ENCODE measurements around the gene IL1RL1.

The IL1RL1 gene

DNA sequence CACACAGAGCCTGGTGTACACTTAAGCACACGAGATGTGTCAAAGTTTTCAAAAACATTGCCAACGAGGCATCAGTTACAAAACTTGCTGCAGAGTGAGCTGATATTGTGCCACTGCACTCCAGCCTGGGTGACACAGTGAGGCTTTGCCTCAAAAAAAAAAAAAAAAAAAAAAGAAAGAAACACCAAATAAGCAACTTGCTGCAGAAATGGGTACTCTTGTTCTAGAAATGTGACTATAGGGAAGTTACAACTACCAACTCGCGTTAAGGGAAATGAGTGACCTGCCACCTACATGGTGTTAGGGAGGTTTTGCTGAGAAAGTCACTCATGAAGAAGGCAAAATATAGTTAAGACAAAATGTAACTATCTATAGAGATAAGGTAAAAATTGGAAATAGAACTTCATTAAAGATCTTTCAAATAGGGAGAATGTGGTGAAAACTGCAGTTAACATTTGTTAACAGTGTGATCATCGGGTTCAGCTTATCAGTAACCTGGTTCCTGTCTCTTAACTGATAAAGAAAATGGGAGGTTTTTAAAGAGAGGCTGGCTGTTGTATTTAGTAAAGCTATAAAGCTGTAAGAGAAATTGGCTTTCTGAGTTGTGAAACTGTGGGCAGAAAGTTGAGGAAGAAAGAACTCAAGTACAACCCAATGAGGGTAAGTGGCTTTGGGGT is at the start of gene IL1RL1:
TSS of gene IL1RL1 (plus strand) at position 600 of the 677 bp plus-strand sequence. CDS start 26,702 bp downstream, outside the sequence.
- DNase-seq (ENCODE audit: extremely low read depth, low read depth) = no peak
- TF ChIP-seq, protein P1, sequence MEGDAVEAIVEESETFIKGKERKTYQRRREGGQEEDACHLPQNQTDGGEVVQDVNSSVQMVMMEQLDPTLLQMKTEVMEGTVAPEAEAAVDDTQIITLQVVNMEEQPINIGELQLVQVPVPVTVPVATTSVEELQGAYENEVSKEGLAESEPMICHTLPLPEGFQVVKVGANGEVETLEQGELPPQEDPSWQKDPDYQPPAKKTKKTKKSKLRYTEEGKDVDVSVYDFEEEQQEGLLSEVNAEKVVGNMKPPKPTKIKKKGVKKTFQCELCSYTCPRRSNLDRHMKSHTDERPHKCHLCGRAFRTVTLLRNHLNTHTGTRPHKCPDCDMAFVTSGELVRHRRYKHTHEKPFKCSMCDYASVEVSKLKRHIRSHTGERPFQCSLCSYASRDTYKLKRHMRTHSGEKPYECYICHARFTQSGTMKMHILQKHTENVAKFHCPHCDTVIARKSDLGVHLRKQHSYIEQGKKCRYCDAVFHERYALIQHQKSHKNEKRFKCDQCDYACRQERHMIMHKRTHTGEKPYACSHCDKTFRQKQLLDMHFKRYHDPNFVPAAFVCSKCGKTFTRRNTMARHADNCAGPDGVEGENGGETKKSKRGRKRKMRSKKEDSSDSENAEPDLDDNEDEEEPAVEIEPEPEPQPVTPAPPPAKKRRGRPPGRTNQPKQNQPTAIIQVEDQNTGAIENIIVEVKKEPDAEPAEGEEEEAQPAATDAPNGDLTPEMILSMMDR (IDR thresholded peaks at IDR 0.05; ENCODE audit: low read depth, low read length) = no peak

DNA sequence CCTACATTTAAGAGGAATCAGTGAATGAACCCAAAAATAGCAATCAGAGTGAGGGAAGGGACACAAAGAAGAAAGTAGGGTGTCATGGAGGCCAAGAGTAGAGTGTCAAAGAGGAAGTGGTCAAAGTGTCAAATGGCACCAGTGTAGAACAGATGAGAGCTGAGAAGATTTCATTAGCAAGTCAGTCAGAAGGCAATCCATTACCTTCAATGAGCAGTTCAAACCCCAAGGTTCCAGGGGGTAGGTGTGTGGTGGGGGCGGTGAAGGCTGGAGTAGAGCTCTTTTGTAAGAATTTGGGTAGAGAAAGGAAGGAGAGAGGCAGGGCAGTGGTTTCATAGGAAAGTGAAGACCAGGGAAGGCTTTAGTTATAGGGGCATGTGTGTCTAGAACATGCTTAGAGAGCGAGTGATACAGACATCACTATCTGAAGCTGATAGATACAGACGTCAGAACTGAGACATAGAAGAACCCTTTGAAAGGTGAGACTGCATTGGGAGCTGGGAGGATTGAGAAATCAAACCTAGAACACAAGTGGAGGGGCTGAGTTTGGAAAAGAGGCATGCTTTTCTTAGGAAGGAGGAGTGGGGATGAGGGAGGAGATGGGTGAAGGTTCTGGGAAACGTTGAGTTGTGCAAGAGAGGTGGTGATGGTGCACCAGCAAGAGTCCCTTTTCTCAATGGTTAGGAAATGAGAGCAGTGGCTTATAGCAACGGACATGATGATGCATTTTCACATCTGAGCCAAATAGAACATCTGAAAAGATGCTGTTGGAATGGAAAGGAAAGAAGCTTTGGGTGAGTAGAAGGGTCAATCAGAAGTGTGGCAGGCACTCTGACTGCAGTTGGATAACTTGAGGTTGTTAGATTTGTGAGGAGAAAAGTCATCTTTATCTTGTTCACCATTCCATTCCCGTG is 48.9 kb upstream of the IL1RL1 start:
- TF ChIP-seq, protein P1 (IDR thresholded peaks at IDR 0.05; ENCODE audit: low read depth, low read length) = no peak
- no peak for DNase-seq (ENCODE audit: extremely low read depth, low read depth)

DNA sequence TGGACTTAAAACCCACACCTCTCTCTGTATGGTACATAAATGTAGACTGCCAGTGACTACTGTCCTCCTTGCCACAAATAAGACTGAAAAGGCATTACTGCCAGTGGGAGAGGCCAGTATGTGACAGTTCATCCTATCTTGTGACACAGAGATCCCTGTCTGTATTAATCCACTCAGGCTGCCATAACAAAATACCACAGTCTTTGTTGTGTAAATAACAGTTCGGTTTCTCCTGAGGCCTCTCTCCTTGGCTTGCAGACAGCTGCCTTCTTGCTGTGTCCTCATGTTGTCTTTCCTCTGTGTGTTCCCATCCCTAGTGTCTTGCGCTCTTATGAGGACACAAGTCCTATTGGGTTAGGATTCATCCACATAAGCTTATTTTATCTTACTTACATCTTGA is 46.4 kb upstream of the IL1RL1 start:
- DNase-seq (ENCODE audit: extremely low read depth, low read depth) = no peak
- TF ChIP-seq, protein P1 (IDR thresholded peaks at IDR 0.05; ENCODE audit: low read depth, low read length) = no peak

DNA sequence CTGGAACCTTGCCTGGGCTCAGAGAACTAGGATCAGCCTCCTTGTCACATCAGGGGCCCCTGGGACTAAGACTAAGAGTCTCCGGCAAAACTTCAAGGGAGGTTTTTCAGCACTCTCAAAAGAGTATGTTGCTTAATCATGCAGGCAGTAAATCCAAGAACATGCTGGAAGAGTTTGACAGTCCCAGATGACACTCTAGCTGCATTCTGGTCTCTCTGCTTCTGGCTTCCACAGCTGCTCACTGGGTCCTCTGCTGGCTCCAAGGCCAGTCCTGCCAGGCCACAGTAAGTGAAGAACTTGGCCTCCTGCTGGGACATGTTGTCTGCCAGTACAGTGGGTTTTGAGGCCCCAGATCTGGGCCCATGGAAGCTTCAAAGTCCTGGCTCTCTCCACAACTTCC is 45.2 kb upstream of the IL1RL1 start:
- DNase-seq (ENCODE audit: extremely low read depth, low read depth) = no peak
- TF ChIP-seq, protein P1 (IDR thresholded peaks at IDR 0.05; ENCODE audit: low read depth, low read length) = no peak

DNA sequence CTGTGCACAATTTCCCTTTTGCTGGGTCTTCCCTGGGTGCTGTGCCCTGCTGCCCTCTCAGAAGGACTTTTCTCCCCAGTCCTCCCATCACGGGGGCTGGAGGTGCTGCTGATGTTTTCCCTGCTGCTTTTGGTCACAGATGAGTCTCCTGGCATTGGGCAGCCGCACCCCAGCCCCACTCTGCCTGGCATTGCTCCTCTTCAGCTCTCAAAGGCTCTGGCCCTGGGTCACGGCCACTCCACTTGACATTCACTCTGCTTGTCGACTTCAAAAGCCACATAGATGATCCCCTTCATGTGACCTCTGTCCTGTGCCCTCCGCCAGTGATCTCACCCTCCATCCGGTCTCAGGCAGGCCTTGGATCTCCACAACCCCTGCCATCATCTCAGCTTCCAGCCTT is 43.6 kb upstream of the IL1RL1 start:
- TF ChIP-seq, protein P1 (IDR thresholded peaks at IDR 0.05; ENCODE audit: low read depth, low read length) = no peak
- no peak for DNase-seq (ENCODE audit: extremely low read depth, low read depth)

DNA sequence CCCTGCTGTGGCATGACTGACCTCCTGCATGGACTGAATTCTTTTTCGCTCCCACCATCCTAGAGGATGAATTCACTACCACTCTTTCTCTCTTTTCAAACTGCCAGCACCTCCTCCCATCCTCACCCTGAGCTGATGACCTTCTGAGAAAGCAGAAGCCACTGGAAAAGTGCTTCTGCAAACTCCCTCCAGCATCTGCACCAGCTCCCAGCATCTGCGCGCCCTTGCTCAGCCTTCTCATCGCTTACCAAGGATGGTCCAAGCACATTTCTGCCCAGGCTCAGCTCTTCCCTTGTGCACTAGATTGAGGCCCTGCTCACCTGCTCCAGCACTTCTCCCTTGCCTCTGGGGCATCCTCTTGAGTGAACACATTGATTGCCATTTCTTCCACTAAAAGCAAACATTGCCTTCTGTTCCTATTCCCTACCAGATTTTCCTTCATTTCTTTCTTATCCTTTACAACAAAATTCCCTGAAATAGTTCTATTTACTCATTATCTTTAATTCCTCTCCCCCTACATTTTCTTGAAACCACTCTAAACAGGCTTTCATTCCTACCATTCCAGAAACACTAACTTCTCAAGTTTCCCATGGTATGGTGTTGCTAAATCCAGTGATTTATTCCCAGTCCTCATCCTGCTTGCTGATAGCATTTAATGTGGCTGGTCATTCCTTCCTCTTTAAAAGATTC is 42.7 kb upstream of the IL1RL1 start:
- DNase-seq (ENCODE audit: extremely low read depth, low read depth) = peak; percentile 30
- TF ChIP-seq, protein P1 (IDR thresholded peaks at IDR 0.05; ENCODE audit: low read depth, low read length) = no peak

All from AG09319 (cell line).